Caco-2 (cell line): ENCODE results near the gene SEMA6B. TPM values are rescaled to one million over a fixed set of nuclear protein-coding genes. Genes with fewer than 3 reads are reported as not detected.

Source experiments
- BruUV-seq: library from RNA; stranded (reverse); fragments of 400-500 nt; replicated peaks from 2 replicates; lab custom pipeline; 2021; lab: Mats Ljungman, UMichigan
- CTCF ChIA-PET: fragments of 300-600 bp; sonication (Branson Sonifier 250); formaldehyde crosslinking; loops from one replicate; lab custom pipeline; 2022; ENCODE audit warnings: antibody characterized with exemption; lab: Charles Lee
- POLR2A ChIA-PET: fragments of 300-600 bp; sonication (Branson Sonifier 250); formaldehyde crosslinking; loops from one replicate; lab custom pipeline; 2022; ENCODE audit warnings: antibody characterized with exemption; lab: Charles Lee
- DNase-seq, 2 experiments: peaks; one replicate each; pipeline versions ENCODE4 v3.0.0 to v3.0.0-alpha.2; 2020 to 2022
- H3K27me3 ChIP-seq: replicated peaks from 2 replicates; pipeline ENCODE4 v1.6.0; 2011; ENCODE audit warnings: low read length; ENCODE audit not compliant: control insufficient read depth, insufficient read depth
- H3K36me3 ChIP-seq: 2 replicates; pipeline ENCODE4 v1.5.1; 2011; ENCODE audit warnings: low read length; ENCODE audit not compliant: control insufficient read depth, insufficient read depth
- H3K4me1 ChIP-seq: fragments of 250-450 bp; sonication (Bioruptor Pico); 2 replicates; pipeline ENCODE4 v1.5.1; 2020; ENCODE audit warnings: mild to moderate bottlenecking
- H3K4me3 ChIP-seq: 2 replicates; pipeline ENCODE4 v1.5.1; 2011; ENCODE audit warnings: low read depth, mild to moderate bottlenecking, control low read depth, low read length
- H3K9me3 ChIP-seq: fragments of 250-450 bp; sonication (Bioruptor Pico); 2 replicates; pipeline ENCODE4 v1.5.1; 2020; ENCODE audit warnings: mild to moderate bottlenecking, moderate library complexity
- H3K27ac Mint-ChIP-seq: one replicate; pipeline ENCODE4 v1.8.0; 2022; ENCODE audit warnings: mixed read lengths; ENCODE audit not compliant: unreplicated experiment
- H3K27me3 Mint-ChIP-seq: one replicate; pipeline ENCODE4 v1.8.0; 2022; ENCODE audit warnings: mixed read lengths; ENCODE audit not compliant: insufficient read depth, unreplicated experiment
- H3K36me3 Mint-ChIP-seq: one replicate; pipeline ENCODE4 v1.8.0; 2022; ENCODE audit warnings: mild to moderate bottlenecking, mixed read lengths; ENCODE audit not compliant: insufficient read depth, unreplicated experiment
- H3K4me1 Mint-ChIP-seq: one replicate; pipeline ENCODE4 v1.8.0; 2022; ENCODE audit warnings: low read depth, mixed read lengths; ENCODE audit not compliant: unreplicated experiment
- H3K4me3 Mint-ChIP-seq: one replicate; pipeline ENCODE4 v1.8.0; 2022; ENCODE audit warnings: mild to moderate bottlenecking, moderate library complexity, mixed read lengths; ENCODE audit not compliant: unreplicated experiment
- H3K9me3 Mint-ChIP-seq: one replicate; pipeline ENCODE4 v1.8.0; 2022; ENCODE audit warnings: mixed read lengths; ENCODE audit not compliant: unreplicated experiment
- intact Hi-C: fragments of 100-400 bp; cut with micrococcal nuclease; formaldehyde crosslinking; loops from one replicate; pipeline ENCODE4 v1.10.0; 2022; ENCODE audit not compliant: unreplicated experiment
- total RNA-seq: library from RNA; stranded (reverse); gene quantifications from 2 replicates; pipeline ENCODE4 v1.2.3, GENCODE V29; 2022
- TF ChIP-seq, protein P1 (sequence below), 2 experiments: fragments of 200-600 bp in 1 of 2; IDR thresholded peaks; 1 replicate in 1 of 2; 2 replicates in 1 of 2; pipeline versions ENCODE4 v1.5.1 to v1.8.0; 2011 to 2022; ENCODE audit warnings: antibody characterized with exemption in 1 of 2, control low read depth in 1 of 2, inconsistent platforms in 1 of 2, low read depth in 1 of 2, low read length in 1 of 2, mild to moderate bottlenecking in 1 of 2, moderate library complexity in 1 of 2; ENCODE audit not compliant: insufficient read depth in 1 of 2, severe bottlenecking in 1 of 2, unreplicated experiment in 1 of 2

The SEMA6B gene
- total RNA-seq, 1 experiment from 2014 or later: 0.39 TPM

DNA sequence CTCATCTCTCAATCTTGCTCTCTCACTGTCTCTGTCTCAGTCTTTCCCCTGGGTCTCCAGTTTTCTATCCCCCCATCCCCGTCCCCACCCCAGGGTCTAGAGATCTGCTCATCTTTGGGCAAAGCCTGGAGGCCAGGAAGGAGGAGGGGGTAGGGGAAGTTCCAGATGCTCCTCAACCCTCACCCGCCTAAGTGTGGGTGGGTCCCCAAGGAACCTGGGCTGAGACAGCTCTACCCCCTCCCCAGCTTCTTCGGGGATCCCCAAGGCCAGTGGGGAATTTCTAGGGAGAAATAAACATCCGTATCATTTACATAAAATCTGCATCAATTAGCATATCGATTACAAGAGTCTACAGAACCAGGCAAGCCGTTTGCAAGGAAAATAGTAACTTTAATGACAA is 31.8 kb upstream of the SEMA6B start:
- Histone ChIP-seq H3K9me3 (no peaks in the 10 kb centered on the region), H3K36me3 (no peaks in the 10 kb centered on the region), H3K4me3 (no peak overlapping the region), H3K4me1 (no peaks in the 10 kb centered on the region), H3K27me3 (no peaks in the 10 kb centered on the region)
- H3K9me3 Mint-ChIP-seq: no peaks in the 10 kb centered on the region
- H3K4me1 Mint-ChIP-seq: no peaks in the 10 kb centered on the region
- peaks cover 4% of the 10 kb centered on the region for H3K27me3 Mint-ChIP-seq
- ChIA-PET POLR2A (no interaction called here), CTCF (no interaction called here)
- BruUV-seq: no TSS peak
- no peaks in the 10 kb centered on the region for H3K36me3 Mint-ChIP-seq
- no peak overlapping the region for H3K27ac Mint-ChIP-seq
- intact Hi-C loops: no loop called here
- DNase-seq: no peak
- no peak overlapping the region for H3K4me3 Mint-ChIP-seq
- TF ChIP-seq, protein P1, sequence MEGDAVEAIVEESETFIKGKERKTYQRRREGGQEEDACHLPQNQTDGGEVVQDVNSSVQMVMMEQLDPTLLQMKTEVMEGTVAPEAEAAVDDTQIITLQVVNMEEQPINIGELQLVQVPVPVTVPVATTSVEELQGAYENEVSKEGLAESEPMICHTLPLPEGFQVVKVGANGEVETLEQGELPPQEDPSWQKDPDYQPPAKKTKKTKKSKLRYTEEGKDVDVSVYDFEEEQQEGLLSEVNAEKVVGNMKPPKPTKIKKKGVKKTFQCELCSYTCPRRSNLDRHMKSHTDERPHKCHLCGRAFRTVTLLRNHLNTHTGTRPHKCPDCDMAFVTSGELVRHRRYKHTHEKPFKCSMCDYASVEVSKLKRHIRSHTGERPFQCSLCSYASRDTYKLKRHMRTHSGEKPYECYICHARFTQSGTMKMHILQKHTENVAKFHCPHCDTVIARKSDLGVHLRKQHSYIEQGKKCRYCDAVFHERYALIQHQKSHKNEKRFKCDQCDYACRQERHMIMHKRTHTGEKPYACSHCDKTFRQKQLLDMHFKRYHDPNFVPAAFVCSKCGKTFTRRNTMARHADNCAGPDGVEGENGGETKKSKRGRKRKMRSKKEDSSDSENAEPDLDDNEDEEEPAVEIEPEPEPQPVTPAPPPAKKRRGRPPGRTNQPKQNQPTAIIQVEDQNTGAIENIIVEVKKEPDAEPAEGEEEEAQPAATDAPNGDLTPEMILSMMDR (IDR thresholded peaks at IDR 0.05; ENCODE audit: insufficient read depth in 1 of 2, low read depth in 1 of 2, low read length in 1 of 2, severe bottlenecking in 1 of 2, unreplicated experiment in 1 of 2): no peak

DNA sequence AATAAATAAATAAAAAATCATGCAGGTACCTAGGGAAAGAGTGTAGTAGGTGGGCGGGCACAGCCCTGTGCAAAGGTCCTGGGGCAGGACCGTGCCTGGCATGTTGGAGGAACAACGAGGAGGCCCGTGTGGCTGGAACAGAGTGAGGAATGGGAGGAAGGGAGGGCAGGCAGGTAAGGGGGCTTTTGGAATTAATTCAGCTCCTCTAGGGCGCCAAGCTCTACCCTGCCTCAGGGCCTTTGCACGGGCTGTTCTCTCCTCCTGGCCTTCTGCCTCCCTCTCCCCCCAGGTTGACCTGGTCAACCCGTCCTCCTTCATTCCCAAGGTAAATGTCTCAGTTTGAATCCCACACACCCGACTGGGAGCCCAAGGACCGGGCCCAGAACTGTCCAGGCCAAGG is 31.1 kb upstream of the SEMA6B start:
- H3K4me1 Mint-ChIP-seq: no peaks in the 10 kb centered on the region
- no peaks in the 10 kb centered on the region for H3K36me3 Mint-ChIP-seq
- TF ChIP-seq, protein P1 (IDR thresholded peaks at IDR 0.05; ENCODE audit: insufficient read depth in 1 of 2, low read depth in 1 of 2, low read length in 1 of 2, severe bottlenecking in 1 of 2, unreplicated experiment in 1 of 2): no peak
- intact Hi-C loops: no loop called here
- H3K4me3 ChIP-seq: no peak overlapping the region
- ChIA-PET POLR2A (no interaction called here), CTCF (no interaction called here)
- H3K4me3 Mint-ChIP-seq: no peak overlapping the region
- no peaks in the 10 kb centered on the region for H3K36me3 ChIP-seq
- peaks cover 7% of the 10 kb centered on the region for H3K27me3 Mint-ChIP-seq
- H3K4me1 ChIP-seq: no peaks in the 10 kb centered on the region
- no peak for DNase-seq
- no peak overlapping the region for H3K27ac Mint-ChIP-seq
- no peaks in the 10 kb centered on the region for H3K9me3 Mint-ChIP-seq
- no peaks in the 10 kb centered on the region for H3K27me3 ChIP-seq
- no TSS peak for BruUV-seq
- no peaks in the 10 kb centered on the region for H3K9me3 ChIP-seq

DNA sequence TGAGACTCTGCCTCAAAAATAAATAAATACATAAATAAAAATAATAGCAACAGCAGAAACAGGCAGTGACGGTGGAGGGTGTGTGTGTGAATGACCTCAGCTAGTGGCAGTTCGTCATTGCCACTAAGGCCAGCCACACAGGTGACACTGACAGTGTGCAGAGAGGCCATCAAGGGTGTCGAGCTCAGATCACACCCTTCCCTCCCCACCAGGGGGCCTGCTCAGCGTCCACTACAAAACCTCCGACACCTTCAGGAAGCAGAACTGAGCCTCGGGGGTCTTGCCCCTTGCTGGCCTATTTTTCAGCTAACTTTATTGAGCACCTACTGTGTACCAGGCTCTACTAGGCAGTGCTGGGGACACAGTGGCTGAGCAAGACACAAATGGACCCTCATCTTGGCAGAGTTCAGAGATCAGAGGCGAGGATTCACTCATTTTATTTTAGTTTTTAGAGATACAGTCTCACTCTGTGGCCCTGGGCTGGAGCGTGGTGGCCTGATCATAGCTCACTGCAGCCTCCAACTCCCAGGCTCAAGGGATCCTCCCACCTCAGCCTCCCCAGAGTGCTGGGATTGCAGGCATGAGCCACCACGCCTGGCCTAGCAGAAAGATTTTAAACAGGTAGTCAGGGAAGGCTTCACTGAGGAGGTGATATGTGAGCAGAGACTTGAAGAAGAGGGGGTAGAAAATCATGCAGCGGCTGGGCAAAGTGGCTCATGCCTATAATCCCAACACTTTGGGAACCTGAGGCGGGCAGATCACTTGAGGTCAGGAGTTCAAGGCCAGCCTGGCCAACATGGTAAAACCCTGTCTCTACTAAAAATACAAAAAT is 30.3 kb upstream of the SEMA6B start:
- TF ChIP-seq, protein P1 (IDR thresholded peaks at IDR 0.05; ENCODE audit: insufficient read depth in 1 of 2, low read depth in 1 of 2, low read length in 1 of 2, severe bottlenecking in 1 of 2, unreplicated experiment in 1 of 2): peak; percentile 60 to 70
- Histone ChIP-seq H3K9me3 (no peaks in the 10 kb centered on the region), H3K27me3 (no peaks in the 10 kb centered on the region), H3K4me3 (no peak overlapping the region), H3K4me1 (no peaks in the 10 kb centered on the region), H3K36me3 (no peaks in the 10 kb centered on the region)
- H3K4me1 Mint-ChIP-seq: no peaks in the 10 kb centered on the region
- no peaks in the 10 kb centered on the region for H3K36me3 Mint-ChIP-seq
- peak; percentile 64 to 66 for DNase-seq
- H3K27ac Mint-ChIP-seq: no peak overlapping the region
- intact Hi-C loops: loop anchor here (1.0 to 5.0 kb wide), 2 partner anchors 33 to 47 kb away; no protein-coding TSS in a partner anchor
- CTCF ChIA-PET: interaction anchor here (0.6 to 1.2 kb wide), 7 partner anchors 11 to 54 kb away, joined by 3 to 22 read pairs (median 5); no protein-coding TSS in a partner anchor
- peaks cover 7% of the 10 kb centered on the region for H3K27me3 Mint-ChIP-seq
- BruUV-seq: no TSS peak
- no peak overlapping the region for H3K4me3 Mint-ChIP-seq
- POLR2A ChIA-PET: interaction anchor here (0.6 kb wide), 1 partner anchor 79 kb away, joined by 5 read pairs; no protein-coding TSS in a partner anchor
- no peaks in the 10 kb centered on the region for H3K9me3 Mint-ChIP-seq
